RWPE2 (cell line): Measurements from ENCODE around the gene GDPD1.

ENCODE experiments used
- ATAC-seq: fragments of 200-7000 bp; cut with Tn5 transposase; 3 replicates; pipeline ENCODE4 v1.9.1; 2021; ENCODE audit warnings: low read depth
- DNase-seq: peaks from one replicate; pipeline ENCODE4 v3.0.0-alpha.2; 2020; ENCODE audit warnings: low spot score
- H3K27ac ChIP-seq: fragments of 450-650 bp; 2 replicates; pipeline ENCODE4 v1.5.1; 2017; ENCODE audit warnings: mild to moderate bottlenecking; ENCODE audit not compliant: poor library complexity, severe bottlenecking
- H3K27me3 ChIP-seq: fragments of 250-450 bp; sonication (Bioruptor Pico); 2 replicates; pipeline ENCODE4 v1.5.1; 2021; ENCODE audit warnings: mild to moderate bottlenecking, moderate library complexity; ENCODE audit not compliant: insufficient read depth, poor library complexity, severe bottlenecking
- H3K36me3 ChIP-seq: fragments of 250-450 bp; sonication (Bioruptor Pico); 2 replicates; pipeline ENCODE4 v1.5.1; 2020; ENCODE audit warnings: low read depth, mild to moderate bottlenecking, moderate library complexity
- H3K4me1 ChIP-seq: fragments of 250-450 bp; sonication (Bioruptor Pico); 2 replicates; pipeline ENCODE4 v1.5.1; 2021; ENCODE audit warnings: mild to moderate bottlenecking, moderate library complexity; ENCODE audit not compliant: insufficient read depth, poor library complexity, severe bottlenecking
- H3K4me3 ChIP-seq: fragments of 250-450 bp; sonication (Bioruptor Pico); 2 replicates; pipeline ENCODE4 v1.5.1; 2021; ENCODE audit warnings: mild to moderate bottlenecking, moderate library complexity; ENCODE audit not compliant: severe bottlenecking
- H3K9me3 ChIP-seq: fragments of 250-450 bp; sonication (Bioruptor Pico); 2 replicates; pipeline ENCODE4 v1.5.1; 2021; ENCODE audit warnings: mild to moderate bottlenecking, moderate library complexity; ENCODE audit not compliant: severe bottlenecking
- CTCF ChIP-seq: fragments of 450-650 bp; IDR thresholded peaks from one replicate; pipeline ENCODE4 v1.5.1; 2017; ENCODE audit warnings: mild to moderate bottlenecking, moderate library complexity; ENCODE audit not compliant: poor library complexity, severe bottlenecking

Gene GDPD1

GRCh38 chr17:59277031-59277430, 56.7 kb downstream of the GDPD1 start:
- Histone ChIP-seq H3K4me3 (no peak overlapping the region), H3K9me3 (no peaks in the 10 kb centered on the region), H3K27ac (no peak overlapping the region), H3K4me1 (no peaks in the 10 kb centered on the region), H3K27me3 (no peaks in the 10 kb centered on the region), H3K36me3 (peaks cover 7% of the 10 kb centered on the region; the same call in 1 of the 2 replicates)
- no peak for TF ChIP-seq CTCF
- ATAC-seq, result no peak
- DNase-seq, result no peak

- Histone ChIP-seq H3K27me3 (no peaks in the 10 kb centered on the region), H3K9me3 (no peaks in the 10 kb centered on the region), H3K36me3 (peaks cover 7% of the 10 kb centered on the region; the same call in 1 of the 2 replicates), H3K27ac (no peak overlapping the region), H3K4me1 (no peaks in the 10 kb centered on the region), H3K4me3 (no peak overlapping the region)
- no peak for TF ChIP-seq CTCF
- DNase-seq, result no peak
- no peak for ATAC-seq
Measured at GRCh38 chr17:59278406-59278805, 58.1 kb downstream of the GDPD1 start.

- ATAC-seq, result no peak
- no peak overlapping the region for H3K4me3 ChIP-seq
Measured at GRCh38 chr17:59284317-59284716, 64.0 kb downstream of the GDPD1 start.

GRCh38 chr17:59287452-59287851, 67.1 kb downstream of the GDPD1 start:
- Histone ChIP-seq H3K4me1 (peaks cover 5% of the 10 kb centered on the region), H3K4me3 (no peak overlapping the region), H3K27ac (no peak overlapping the region), H3K27me3 (no peaks in the 10 kb centered on the region), H3K36me3 (no peaks in the 10 kb centered on the region), H3K9me3 (no peaks in the 10 kb centered on the region)
- DNase-seq (no peak), ATAC-seq (peak; percentile 52; the same call in 2 of the 3 replicates)
- TF ChIP-seq CTCF, result no peak

More at GRCh38 chr17:59284317-59284716, 64.0 kb downstream of the GDPD1 start:
- H3K27ac ChIP-seq, result no peak overlapping the region
- TF ChIP-seq CTCF, result no peak
- H3K4me1 ChIP-seq, result peaks cover 5% of the 10 kb centered on the region
- DNase-seq, result no peak
- no peaks in the 10 kb centered on the region for H3K9me3 ChIP-seq
- no peaks in the 10 kb centered on the region for H3K36me3 ChIP-seq
- H3K27me3 ChIP-seq, result no peaks in the 10 kb centered on the region

- no peaks in the 10 kb centered on the region for H3K9me3 ChIP-seq
- H3K4me1 ChIP-seq, result peaks cover 5% of the 10 kb centered on the region
- no peak overlapping the region for H3K4me3 ChIP-seq
- H3K27ac ChIP-seq, result no peak overlapping the region
- no peak for TF ChIP-seq CTCF
- ATAC-seq, result no peak
- H3K36me3 ChIP-seq, result no peaks in the 10 kb centered on the region
- H3K27me3 ChIP-seq, result no peaks in the 10 kb centered on the region
- DNase-seq, result no peak
Measured at GRCh38 chr17:59287891-59288290, 67.6 kb downstream of the GDPD1 start.
